ENCODE data around the gene MAMDC2. TPM values are rescaled to one million over a fixed set of nuclear protein-coding genes. Genes with fewer than 3 reads are reported as not detected.

Gene MAMDC2
- total RNA-seq, 1 experiment from 2014 or later, result not detected

- Mint-ChIP-seq H3K9me3 (ENCODE audit: unreplicated experiment) (no peaks in the 10 kb centered on the region), H3K27ac (ENCODE audit: low read depth, unreplicated experiment) (peak overlapping the region; percentile 20), H3K4me3 (ENCODE audit: unreplicated experiment) (no peak overlapping the region), H3K4me1 (ENCODE audit: insufficient read depth, unreplicated experiment) (peaks cover 25% of the 10 kb centered on the region), H3K27me3 (ENCODE audit: insufficient read depth, unreplicated experiment) (no peaks in the 10 kb centered on the region), H3K36me3 (ENCODE audit: insufficient read depth, unreplicated experiment) (no peaks in the 10 kb centered on the region)
- no peak for TF ChIP-seq CTCF (IDR thresholded peaks at IDR 0.05; ENCODE audit: unreplicated experiment)
- no TSS peak for BruUV-seq (replicated peaks)
- DNase-seq (ENCODE audit: unreplicated experiment), result peak; percentile 65
- ChIA-PET CTCF (interaction anchor here (0.6 to 5.0 kb wide), 5 partner anchors 31 to 109 kb away, joined by 3 to 38 read pairs (median 3); no protein-coding TSS in a partner anchor), POLR2A (interaction anchor here (0.6 to 2.0 kb wide), 8 partner anchors 9 to 177 kb away, joined by 3 to 7 read pairs (median 4); no protein-coding TSS in a partner anchor)
- intact Hi-C loops (cut with micrococcal nuclease), result no loop called here
These were observed 37.0 kb downstream of the MAMDC2 start for GRCh38 chr9:70080481-70081119.

- Mint-ChIP-seq H3K27me3 (ENCODE audit: insufficient read depth, unreplicated experiment) (no peaks in the 10 kb centered on the region), H3K4me1 (ENCODE audit: insufficient read depth, unreplicated experiment) (peaks cover 25% of the 10 kb centered on the region), H3K4me3 (ENCODE audit: unreplicated experiment) (no peak overlapping the region), H3K36me3 (ENCODE audit: insufficient read depth, unreplicated experiment) (no peaks in the 10 kb centered on the region), H3K27ac (ENCODE audit: low read depth, unreplicated experiment) (peak overlapping the region; percentile 20), H3K9me3 (ENCODE audit: unreplicated experiment) (no peaks in the 10 kb centered on the region)
- TF ChIP-seq CTCF (IDR thresholded peaks at IDR 0.05; ENCODE audit: unreplicated experiment), result no peak
- ChIA-PET POLR2A (interaction anchor here (0.6 to 1.2 kb wide), 4 partner anchors 16 to 176 kb away, joined by 3 to 6 read pairs (median 4); no protein-coding TSS in a partner anchor), CTCF (interaction anchor here (0.7 to 5.0 kb wide), 3 partner anchors 31 to 107 kb away, joined by 3 to 38 read pairs (median 3); no protein-coding TSS in a partner anchor)
- BruUV-seq (replicated peaks), result no TSS peak
- DNase-seq (ENCODE audit: unreplicated experiment), result peak; percentile 34
- intact Hi-C loops (cut with micrococcal nuclease), result no loop called here
These were observed 37.5 kb downstream of the MAMDC2 start for GRCh38 chr9:70081120-70081495.

DNA sequence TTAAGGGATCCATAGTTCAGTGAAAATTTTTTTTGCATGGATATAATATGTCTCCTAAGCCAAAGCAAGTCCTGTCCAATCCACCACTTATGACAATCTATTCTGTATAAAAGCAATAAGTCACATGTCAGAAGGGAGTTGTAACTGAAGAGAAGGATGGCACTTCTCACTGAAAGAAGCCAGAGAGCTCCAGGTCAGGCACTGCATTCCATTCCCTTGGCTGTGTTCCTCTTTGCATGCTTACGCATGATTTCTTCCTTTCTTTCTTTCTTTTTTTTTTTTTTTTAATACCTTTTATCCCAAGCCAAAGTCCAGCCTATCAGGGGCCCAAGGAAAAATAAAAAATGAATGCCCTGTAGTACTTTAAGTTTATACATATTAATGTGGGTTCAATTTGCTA is 39.8 kb downstream of the MAMDC2 start:
- intact Hi-C loops (cut with micrococcal nuclease), result no loop called here
- H3K4me3 Mint-ChIP-seq (ENCODE audit: unreplicated experiment), result no peak overlapping the region
- no peaks in the 10 kb centered on the region for H3K36me3 Mint-ChIP-seq (ENCODE audit: insufficient read depth, unreplicated experiment)
- H3K27me3 Mint-ChIP-seq (ENCODE audit: insufficient read depth, unreplicated experiment), result no peaks in the 10 kb centered on the region
- no peak overlapping the region for H3K27ac Mint-ChIP-seq (ENCODE audit: low read depth, unreplicated experiment)
- POLR2A ChIA-PET, result interaction anchor here (0.7 to 0.9 kb wide), 2 partner anchors 39 to 91 kb away, joined by 3 read pairs; no protein-coding TSS in a partner anchor
- DNase-seq (ENCODE audit: unreplicated experiment), result no peak
- no TSS peak for BruUV-seq (replicated peaks)
- CTCF ChIA-PET, result interaction anchor here (0.6 to 2.3 kb wide), 8 partner anchors 11 to 694 kb away, joined by 3 to 8 read pairs (median 4); no protein-coding TSS in a partner anchor
- TF ChIP-seq CTCF (IDR thresholded peaks at IDR 0.05; ENCODE audit: unreplicated experiment), result no peak
- H3K9me3 Mint-ChIP-seq (ENCODE audit: unreplicated experiment), result no peaks in the 10 kb centered on the region
- peaks cover 25% of the 10 kb centered on the region for H3K4me1 Mint-ChIP-seq (ENCODE audit: insufficient read depth, unreplicated experiment)

DNA sequence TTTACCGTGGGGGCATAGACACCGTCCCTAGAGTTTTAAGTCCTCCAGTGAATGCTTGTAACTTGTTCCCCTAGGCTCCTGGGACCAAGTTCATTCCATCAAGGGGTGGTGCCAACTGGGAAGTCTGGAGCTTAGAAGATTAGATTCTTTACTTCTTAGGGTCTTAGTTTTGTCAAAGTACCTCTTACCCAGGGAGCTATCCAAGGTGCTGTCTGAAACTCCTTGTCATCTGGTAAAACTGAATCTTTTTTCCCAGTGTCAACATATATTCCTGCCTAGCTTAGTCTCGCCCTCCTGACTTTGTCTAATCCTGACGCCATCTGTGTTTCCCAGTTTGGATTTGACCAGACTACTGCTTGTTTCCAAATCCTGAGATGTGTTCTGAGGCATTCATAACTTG is 41.6 kb downstream of the MAMDC2 start:
- no peaks in the 10 kb centered on the region for H3K36me3 Mint-ChIP-seq (ENCODE audit: insufficient read depth, unreplicated experiment)
- H3K27ac Mint-ChIP-seq (ENCODE audit: low read depth, unreplicated experiment), result no peak overlapping the region
- DNase-seq (ENCODE audit: unreplicated experiment), result peak; percentile 44
- intact Hi-C loops (cut with micrococcal nuclease), result no loop called here
- H3K9me3 Mint-ChIP-seq (ENCODE audit: unreplicated experiment), result no peaks in the 10 kb centered on the region
- TF ChIP-seq CTCF (IDR thresholded peaks at IDR 0.05; ENCODE audit: unreplicated experiment), result no peak
- H3K4me3 Mint-ChIP-seq (ENCODE audit: unreplicated experiment), result no peak overlapping the region
- POLR2A ChIA-PET, result interaction anchor here (1.4 kb wide), 1 partner anchor 31 kb away, joined by 4 read pairs; no protein-coding TSS in a partner anchor
- H3K4me1 Mint-ChIP-seq (ENCODE audit: insufficient read depth, unreplicated experiment), result peaks cover 11% of the 10 kb centered on the region
- no peaks in the 10 kb centered on the region for H3K27me3 Mint-ChIP-seq (ENCODE audit: insufficient read depth, unreplicated experiment)
- CTCF ChIA-PET, result interaction anchor here (0.8 to 2.7 kb wide), 3 partner anchors 24 to 114 kb away, joined by 4 to 9 read pairs (median 9); no protein-coding TSS in a partner anchor
- no TSS peak for BruUV-seq (replicated peaks)

Data from MCF 10A (cell line).